ENCODE measurements around the gene ADCY2.

DNA sequence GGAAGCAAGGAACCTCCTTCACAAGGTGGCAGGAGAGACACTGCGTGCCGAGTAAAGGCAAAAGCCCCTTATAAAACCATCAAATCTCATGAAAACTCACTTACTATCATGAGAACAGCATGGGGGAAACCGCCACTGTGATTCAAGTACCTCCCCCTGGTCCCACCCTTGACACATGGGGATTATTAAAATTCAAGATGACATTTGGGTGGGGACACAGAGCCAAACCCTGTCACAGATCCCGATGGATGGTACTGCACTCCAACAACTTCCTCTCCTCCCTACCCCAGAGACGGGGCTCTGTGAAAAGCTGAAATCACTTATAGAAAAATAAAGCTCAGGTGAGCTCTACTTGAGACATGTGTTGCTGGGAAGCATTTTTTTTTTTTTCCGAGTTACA is 10.3 kb upstream of the ADCY2 start:
- no peak for TF ChIP-seq YY1 (IDR thresholded peaks at IDR 0.05; ENCODE audit: insufficient read depth, insufficient read length)
- no peak for TF ChIP-seq ZNF274 (IDR thresholded peaks at IDR 0.05; ENCODE audit: low read depth, low read length)
- no peak for TF ChIP-seq SUZ12 (IDR thresholded peaks at IDR 0.05; ENCODE audit: extremely low read depth, insufficient read depth, insufficient read length)
